Natural killer cell (primary cell): ENCODE data around the gene PCED1B. TPM values are rescaled to one million over a fixed set of nuclear protein-coding genes. Genes with fewer than 3 reads are reported as not detected.

Experiments used
- ATAC-seq, 3 donors: fragments of 150-1000 bp in 2 of 3; fragments of 200-7000 bp in 1 of 3; cut with Tn5 transposase; 1 replicate in 1 of 3; 2 replicates in 2 of 3; pipeline ENCODE4 v1.10.0; 2021; ENCODE audit warnings: mild to moderate bottlenecking in 2 of 3, moderate library complexity in 2 of 3
- DNase-seq, 2 donors: peaks; one replicate each; pipeline versions ENCODE4 v3.0.0 to v3.0.0-alpha.2; 2013 to 2021; ENCODE audit warnings: mixed read lengths in 1 of 2
- H3K27ac ChIP-seq: one replicate; pipeline ENCODE4 v1.5.1; 2013; ENCODE audit warnings: mild to moderate bottlenecking, low read length
- H3K27me3 ChIP-seq: one replicate; pipeline ENCODE4 v1.6.1; 2013; ENCODE audit warnings: low read length; ENCODE audit not compliant: control insufficient read depth, insufficient read depth
- H3K36me3 ChIP-seq: one replicate; pipeline ENCODE4 v1.6.1; 2013; ENCODE audit warnings: low read length; ENCODE audit not compliant: control insufficient read depth, insufficient read depth
- H3K4me1 ChIP-seq: one replicate; pipeline ENCODE4 v1.6.1; 2013; ENCODE audit warnings: low read length; ENCODE audit not compliant: control insufficient read depth, insufficient read depth
- H3K4me3 ChIP-seq: one replicate; pipeline ENCODE4 v1.5.1; 2013; ENCODE audit warnings: low read length
- H3K9me3 ChIP-seq: one replicate; pipeline ENCODE4 v1.6.1; 2013; ENCODE audit warnings: low read length; ENCODE audit not compliant: control insufficient read depth, insufficient read depth
- H3K27ac Mint-ChIP-seq, 2 donors: one replicate each; pipeline ENCODE4 v1.8.0; 2022; ENCODE audit warnings: mild to moderate bottlenecking in 2 of 2, mixed read lengths in 2 of 2, moderate library complexity in 1 of 2
- H3K27me3 Mint-ChIP-seq, 2 donors: one replicate each; pipeline ENCODE4 v1.8.0; 2022; ENCODE audit warnings: low read depth in 2 of 2, mixed read lengths in 2 of 2
- H3K36me3 Mint-ChIP-seq: one replicate; pipeline ENCODE4 v1.8.0; 2022; ENCODE audit warnings: mixed read lengths
- H3K4me1 Mint-ChIP-seq, 2 donors: one replicate each; pipeline ENCODE4 v1.8.0; 2022; ENCODE audit warnings: mixed read lengths in 2 of 2
- H3K4me3 Mint-ChIP-seq: one replicate; pipeline ENCODE4 v1.8.0; 2022; ENCODE audit warnings: mild to moderate bottlenecking, moderate library complexity, mixed read lengths
- H3K9me3 Mint-ChIP-seq, 2 donors: one replicate each; pipeline ENCODE4 v1.8.0; 2022; ENCODE audit warnings: mixed read lengths in 2 of 2
- WGBS: methylation state at CpG from one replicate; pipeline ENCODE4 v1.1.7; 2013; ENCODE audit warnings: missing lambda C conversion rate; ENCODE audit not compliant: insufficient coverage; 5-methylcytosine and 5-hydroxymethylcytosine counted together
- intact Hi-C: fragments of 100-400 bp; cut with micrococcal nuclease; formaldehyde crosslinking; loops from one replicate; pipeline ENCODE4 v1.14.2; 2022
- total RNA-seq, 4 donors: library from RNA; stranded (reverse); fragments of 120-200 nt in 1 of 4; gene quantifications; one replicate each; pipeline versions ENCODE4 v1.2.3 to v1.2.4, GENCODE V29; 2013 to 2022
- TF ChIP-seq, protein P1 (sequence below): fragments of 200-600 bp; IDR thresholded peaks from one replicate; pipeline ENCODE4 v1.8.0; 2022; ENCODE audit warnings: antibody characterized with exemption

PCED1B gene
- total RNA-seq, 3 donors from 2014 or later (not counting 1 experiment from before 2014, with no cell fraction given): 30.2 to 35.9 (median 33.3) TPM

DNA sequence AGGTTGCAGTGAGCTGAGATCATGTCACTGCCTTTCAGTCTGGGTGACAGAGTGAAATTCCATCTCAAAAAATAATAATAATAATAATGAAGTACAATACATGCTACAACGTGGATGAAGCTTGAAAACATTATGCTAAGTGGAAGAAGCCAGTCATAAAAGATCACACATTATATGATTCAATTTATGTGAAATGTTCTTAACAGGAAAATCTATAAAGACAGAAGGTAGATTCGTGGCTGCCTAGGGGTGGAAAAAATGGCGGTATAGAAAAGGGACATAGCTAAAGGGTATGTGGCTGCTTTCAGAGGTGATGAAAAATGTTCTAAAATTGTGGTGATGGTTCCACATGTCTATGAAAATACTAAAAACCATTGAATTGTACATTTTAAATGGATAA is 41.3 kb downstream of the PCED1B start:
- intact Hi-C loops: no loop called here
- no peaks in the 10 kb centered on the region for H3K9me3 ChIP-seq
- 94% methylated on average over 2 of the region's 3 CpGs for WGBS
- Mint-ChIP-seq H3K4me1 (peaks cover 0 to 6% of the 10 kb centered on the region in 2 donors), H3K27ac (no peak overlapping the region), H3K27me3 (no peaks in the 10 kb centered on the region), H3K9me3 (no peaks in the 10 kb centered on the region), H3K4me3 (no peak overlapping the region), H3K36me3 (no peaks in the 10 kb centered on the region)
- H3K4me1 ChIP-seq: no peaks in the 10 kb centered on the region
- ATAC-seq (no peak), DNase-seq (no peak)
- TF ChIP-seq, protein P1, sequence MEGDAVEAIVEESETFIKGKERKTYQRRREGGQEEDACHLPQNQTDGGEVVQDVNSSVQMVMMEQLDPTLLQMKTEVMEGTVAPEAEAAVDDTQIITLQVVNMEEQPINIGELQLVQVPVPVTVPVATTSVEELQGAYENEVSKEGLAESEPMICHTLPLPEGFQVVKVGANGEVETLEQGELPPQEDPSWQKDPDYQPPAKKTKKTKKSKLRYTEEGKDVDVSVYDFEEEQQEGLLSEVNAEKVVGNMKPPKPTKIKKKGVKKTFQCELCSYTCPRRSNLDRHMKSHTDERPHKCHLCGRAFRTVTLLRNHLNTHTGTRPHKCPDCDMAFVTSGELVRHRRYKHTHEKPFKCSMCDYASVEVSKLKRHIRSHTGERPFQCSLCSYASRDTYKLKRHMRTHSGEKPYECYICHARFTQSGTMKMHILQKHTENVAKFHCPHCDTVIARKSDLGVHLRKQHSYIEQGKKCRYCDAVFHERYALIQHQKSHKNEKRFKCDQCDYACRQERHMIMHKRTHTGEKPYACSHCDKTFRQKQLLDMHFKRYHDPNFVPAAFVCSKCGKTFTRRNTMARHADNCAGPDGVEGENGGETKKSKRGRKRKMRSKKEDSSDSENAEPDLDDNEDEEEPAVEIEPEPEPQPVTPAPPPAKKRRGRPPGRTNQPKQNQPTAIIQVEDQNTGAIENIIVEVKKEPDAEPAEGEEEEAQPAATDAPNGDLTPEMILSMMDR: no peak
- H3K27me3 ChIP-seq: no peaks in the 10 kb centered on the region
- no peak overlapping the region for H3K27ac ChIP-seq
- no peaks in the 10 kb centered on the region for H3K36me3 ChIP-seq
- H3K4me3 ChIP-seq: no peak overlapping the region

DNA sequence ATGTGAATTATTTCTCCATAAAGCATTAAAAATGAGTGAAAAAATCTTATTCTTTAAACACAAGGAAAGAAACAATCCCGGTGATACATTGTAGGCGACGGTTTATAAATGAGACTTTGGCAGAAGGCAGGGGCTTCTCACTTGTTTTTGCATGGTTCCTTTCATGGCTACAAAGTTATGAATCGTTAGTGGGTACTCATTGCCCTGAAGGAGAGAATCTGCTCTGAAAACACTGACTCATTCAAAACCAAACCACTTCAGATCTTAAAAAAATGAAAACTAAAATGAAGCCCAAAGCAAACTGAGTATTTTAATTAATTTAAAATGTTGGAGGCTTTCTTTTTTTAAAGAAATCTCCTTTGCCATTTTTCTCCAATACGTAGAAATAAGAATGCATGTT is 41.7 kb downstream of the PCED1B start:
- no peak for ATAC-seq
- H3K9me3 Mint-ChIP-seq: no peaks in the 10 kb centered on the region
- H3K4me3 Mint-ChIP-seq: no peak overlapping the region
- H3K27me3 ChIP-seq: no peaks in the 10 kb centered on the region
- H3K36me3 ChIP-seq: no peaks in the 10 kb centered on the region
- H3K4me1 ChIP-seq: no peaks in the 10 kb centered on the region
- no peak for DNase-seq
- no peak overlapping the region for H3K27ac ChIP-seq
- TF ChIP-seq, protein P1: no peak
- H3K27me3 Mint-ChIP-seq: no peaks in the 10 kb centered on the region
- H3K4me1 Mint-ChIP-seq: peaks cover 0 to 6% of the 10 kb centered on the region in 2 donors
- no peak overlapping the region for H3K27ac Mint-ChIP-seq
- WGBS: 90% methylated on average over 4 of the region's 5 CpGs
- no peak overlapping the region for H3K4me3 ChIP-seq
- intact Hi-C loops: no loop called here
- H3K36me3 Mint-ChIP-seq: no peaks in the 10 kb centered on the region
- H3K9me3 ChIP-seq: no peaks in the 10 kb centered on the region

DNA sequence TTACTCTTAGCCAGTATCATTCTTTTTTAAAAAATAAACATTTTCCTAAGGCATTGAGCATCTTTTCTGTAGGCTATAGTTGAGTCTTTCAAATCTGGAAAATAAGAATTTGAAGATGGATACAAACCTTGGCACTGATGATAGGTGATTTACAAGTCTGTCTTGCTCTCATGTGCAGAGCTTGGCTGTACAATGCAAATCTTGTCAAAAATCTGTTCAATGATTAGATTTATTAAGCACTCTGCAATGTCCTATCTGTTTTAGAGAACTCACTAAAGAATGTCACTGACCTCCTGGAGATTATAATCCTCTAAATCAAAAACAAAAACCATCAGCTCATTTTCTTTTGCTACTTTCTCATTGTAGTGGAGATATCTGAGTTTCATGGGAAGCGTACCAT is 43.2 kb downstream of the PCED1B start:
- Mint-ChIP-seq H3K4me3 (no peak overlapping the region), H3K9me3 (no peaks in the 10 kb centered on the region), H3K4me1 (peaks cover 0 to 6% of the 10 kb centered on the region in 2 donors), H3K36me3 (no peaks in the 10 kb centered on the region), H3K27ac (no peak overlapping the region), H3K27me3 (no peaks in the 10 kb centered on the region)
- TF ChIP-seq, protein P1: no peak
- H3K4me1 ChIP-seq: no peaks in the 10 kb centered on the region
- intact Hi-C loops: no loop called here
- ATAC-seq (no peak), DNase-seq (no peak)
- no CpG with 5 or more reads among the region's 1 CpG for WGBS
- H3K9me3 ChIP-seq: no peaks in the 10 kb centered on the region
- no peaks in the 10 kb centered on the region for H3K27me3 ChIP-seq
- no peaks in the 10 kb centered on the region for H3K36me3 ChIP-seq
- no peak overlapping the region for H3K4me3 ChIP-seq
- H3K27ac ChIP-seq: no peak overlapping the region

DNA sequence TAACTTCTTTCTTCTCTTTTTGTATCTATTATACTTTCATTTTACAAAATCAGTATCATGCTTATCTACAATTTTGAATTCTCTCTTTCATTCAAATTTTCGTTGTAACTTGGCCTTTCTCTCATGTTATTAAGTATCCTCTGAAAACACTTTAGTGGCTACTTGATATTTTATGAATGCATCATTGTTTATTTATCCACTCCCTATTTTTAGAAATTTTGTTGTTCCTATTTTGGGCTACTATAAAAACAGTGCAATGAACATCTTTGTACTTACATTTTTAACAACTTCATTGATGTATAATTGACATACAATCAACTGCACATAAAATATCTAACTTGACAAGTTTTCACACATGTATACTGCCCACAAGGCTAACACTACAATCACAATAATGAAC is 44.3 kb downstream of the PCED1B start:
- no peaks in the 10 kb centered on the region for H3K36me3 Mint-ChIP-seq
- WGBS: no CpG with 5 or more reads among the region's 1 CpG
- H3K36me3 ChIP-seq: no peaks in the 10 kb centered on the region

More for the DNA sequence above, 44.3 kb downstream of the PCED1B start:
- DNase-seq (no peak), ATAC-seq (no peak)
- H3K27ac ChIP-seq: no peak overlapping the region
- no peaks in the 10 kb centered on the region for H3K9me3 ChIP-seq
- H3K4me1 Mint-ChIP-seq: no peaks in the 10 kb centered on the region
- no peak overlapping the region for H3K4me3 ChIP-seq
- TF ChIP-seq, protein P1: no peak
- peak overlapping the region; percentile 16 to 33 for H3K27ac Mint-ChIP-seq
- no peaks in the 10 kb centered on the region for H3K9me3 Mint-ChIP-seq
- no peaks in the 10 kb centered on the region for H3K27me3 ChIP-seq
- intact Hi-C loops: no loop called here
- no peaks in the 10 kb centered on the region for H3K27me3 Mint-ChIP-seq
- H3K4me1 ChIP-seq: no peaks in the 10 kb centered on the region
- no peak overlapping the region for H3K4me3 Mint-ChIP-seq
